CD14-positive monocyte (primary cell): ENCODE data around the gene CENPS. TPM values are rescaled to one million over a fixed set of nuclear protein-coding genes. Genes with fewer than 3 reads are reported as not detected.

Source experiments
- DNase-seq, 3 donors: peaks; one replicate each; pipeline ENCODE4 v3.0.0-alpha.2; 2011 to 2022
- H2AFZ ChIP-seq: 2 replicates; pipeline ENCODE4 v1.6.0; 2012; ENCODE audit warnings: mild to moderate bottlenecking, low read depth, low read length, inconsistent platforms; ENCODE audit not compliant: insufficient read depth, poor library complexity, severe bottlenecking
- H3K27ac ChIP-seq, 2 donors: 1 replicate in 1 of 2; 2 replicates in 1 of 2; pipeline ENCODE4 v1.5.1; 2012 to 2013; ENCODE audit warnings: low read length in 2 of 2, control low read depth in 1 of 2, inconsistent platforms in 1 of 2, low read depth in 1 of 2, mild to moderate bottlenecking in 1 of 2
- H3K27me3 ChIP-seq, 2 donors: one replicate each; pipeline versions ENCODE4 v1.6.0 to v1.6.1; 2011 to 2013; ENCODE audit warnings: low read length in 2 of 2; ENCODE audit not compliant: control insufficient read depth in 2 of 2, insufficient read depth in 2 of 2
- H3K36me3 ChIP-seq, 2 donors: replicated peaks in 1 of 2; 1 replicate in 1 of 2; 2 replicates in 1 of 2; pipeline versions ENCODE4 v1.5.1 to v1.6.1; 2012 to 2013; ENCODE audit warnings: low read length in 2 of 2, control low read depth in 1 of 2, inconsistent platforms in 1 of 2, mild to moderate bottlenecking in 1 of 2; ENCODE audit not compliant: insufficient read depth in 2 of 2, control insufficient read depth in 1 of 2
- H3K4me1 ChIP-seq, 2 donors: 1 replicate in 1 of 2; 2 replicates in 1 of 2; pipeline versions ENCODE4 v1.5.1 to v1.6.1; 2012 to 2013; ENCODE audit warnings: low read length in 2 of 2, control low read depth in 1 of 2, inconsistent platforms in 1 of 2, mild to moderate bottlenecking in 1 of 2, moderate library complexity in 1 of 2; ENCODE audit not compliant: insufficient read depth in 2 of 2, control insufficient read depth in 1 of 2
- H3K4me2 ChIP-seq: replicated peaks from 2 replicates; pipeline ENCODE3; 2012; ENCODE audit warnings: low read length, moderate library complexity, mild to moderate bottlenecking; ENCODE audit not compliant: poor library complexity, severe bottlenecking; ENCODE audit errors: extremely low read depth
- H3K4me3 ChIP-seq, 3 experiments: fragments of 200-600 bp in 1 of 3; sonication (generic) in 1 of 3; replicated peaks in 1 of 3; 1 replicate in 2 of 3; 2 replicates in 1 of 3; pipeline ENCODE4 v1.5.1; 2011 to 2013; ENCODE audit warnings: low read length in 3 of 3, mild to moderate bottlenecking in 3 of 3, control low read depth in 2 of 3, low read depth in 2 of 3, inconsistent platforms in 1 of 3, moderate library complexity in 1 of 3
- H3K79me2 ChIP-seq: 2 replicates; pipeline ENCODE4 v1.6.0; 2012; ENCODE audit warnings: mild to moderate bottlenecking, control low read depth, inconsistent platforms, low read length, moderate library complexity; ENCODE audit not compliant: insufficient read depth
- H3K9ac ChIP-seq: 2 replicates; pipeline ENCODE4 v1.6.0; 2017; ENCODE audit warnings: low read length, mild to moderate bottlenecking; ENCODE audit not compliant: insufficient read depth, poor library complexity, severe bottlenecking
- H3K9me3 ChIP-seq, 2 donors: replicated peaks in 1 of 2; 1 replicate in 1 of 2; 2 replicates in 1 of 2; pipeline versions ENCODE4 v1.5.1 to v1.6.1; 2012 to 2013; ENCODE audit warnings: low read length in 2 of 2, control low read depth in 1 of 2; ENCODE audit not compliant: control insufficient read depth in 1 of 2, insufficient read depth in 1 of 2
- H4K20me1 ChIP-seq: 2 replicates; pipeline ENCODE4 v1.6.0; 2012; ENCODE audit warnings: mild to moderate bottlenecking, low read length, control low read depth, moderate library complexity; ENCODE audit not compliant: insufficient read depth
- H3K27ac Mint-ChIP-seq, 7 donors: one replicate each; pipeline ENCODE4 v1.8.0; 2020; ENCODE audit warnings: mild to moderate bottlenecking in 7 of 7, mixed read lengths in 7 of 7, moderate library complexity in 6 of 7, inconsistent platforms in 2 of 7
- H3K27me3 Mint-ChIP-seq, 3 donors: one replicate each; pipeline ENCODE4 v1.8.0; 2021 to 2022; ENCODE audit warnings: low read depth in 3 of 3, mild to moderate bottlenecking in 3 of 3, mixed read lengths in 3 of 3, moderate library complexity in 3 of 3, inconsistent platforms in 1 of 3
- H3K36me3 Mint-ChIP-seq, 2 donors: one replicate each; pipeline ENCODE4 v1.8.0; 2020; ENCODE audit warnings: mixed read lengths in 2 of 2, inconsistent platforms in 1 of 2, mild to moderate bottlenecking in 1 of 2
- H3K4me1 Mint-ChIP-seq: one replicate; pipeline ENCODE4 v1.8.0; 2020; ENCODE audit warnings: mild to moderate bottlenecking, mixed read lengths
- H3K4me3 Mint-ChIP-seq, 2 donors: one replicate each; pipeline ENCODE4 v1.8.0; 2020; ENCODE audit warnings: mild to moderate bottlenecking in 2 of 2, mixed read lengths in 2 of 2, moderate library complexity in 1 of 2
- H3K9me3 Mint-ChIP-seq, 7 donors: one replicate each; pipeline ENCODE4 v1.8.0; 2020 to 2022; ENCODE audit warnings: mixed read lengths in 7 of 7, mild to moderate bottlenecking in 6 of 7, moderate library complexity in 6 of 7, inconsistent platforms in 2 of 7
- WGBS: methylation state at CpG from one replicate; pipeline ENCODE4 v1.1.5; 2013; ENCODE audit warnings: missing lambda C conversion rate; ENCODE audit not compliant: insufficient coverage; 5-methylcytosine and 5-hydroxymethylcytosine counted together
- intact Hi-C, 2 donors: fragments of 100-400 bp; cut with micrococcal nuclease; formaldehyde crosslinking; loops; one replicate each; pipeline versions ENCODE4 v1.15.0 to v1.15.1; 2023
- polyA plus RNA-seq, 3 donors: library from polyadenylated mRNA; depleted of rRNA in 1 of 3; unstranded in 2 of 3; stranded (reverse) in 1 of 3; fragments of 300-500 nt in 2 of 3; fragments of >200 nt in 1 of 3; fragmentation: Illumina TruSeq in 2 of 3; gene quantifications; 1 replicate in 2 of 3; 2 replicates in 1 of 3; pipeline ENCODE4 v1.2.3, GENCODE V29; 2012 to 2021
- TF ChIP-seq, protein P1 (sequence below): fragments of 200-600 bp; IDR thresholded peaks from one replicate; pipeline ENCODE4 v1.8.0; 2022; ENCODE audit warnings: antibody characterized with exemption, mild to moderate bottlenecking

CENPS gene
- polyA plus RNA-seq, 3 donors = 0.48 to 3.5 (median 2.5) TPM

DNA sequence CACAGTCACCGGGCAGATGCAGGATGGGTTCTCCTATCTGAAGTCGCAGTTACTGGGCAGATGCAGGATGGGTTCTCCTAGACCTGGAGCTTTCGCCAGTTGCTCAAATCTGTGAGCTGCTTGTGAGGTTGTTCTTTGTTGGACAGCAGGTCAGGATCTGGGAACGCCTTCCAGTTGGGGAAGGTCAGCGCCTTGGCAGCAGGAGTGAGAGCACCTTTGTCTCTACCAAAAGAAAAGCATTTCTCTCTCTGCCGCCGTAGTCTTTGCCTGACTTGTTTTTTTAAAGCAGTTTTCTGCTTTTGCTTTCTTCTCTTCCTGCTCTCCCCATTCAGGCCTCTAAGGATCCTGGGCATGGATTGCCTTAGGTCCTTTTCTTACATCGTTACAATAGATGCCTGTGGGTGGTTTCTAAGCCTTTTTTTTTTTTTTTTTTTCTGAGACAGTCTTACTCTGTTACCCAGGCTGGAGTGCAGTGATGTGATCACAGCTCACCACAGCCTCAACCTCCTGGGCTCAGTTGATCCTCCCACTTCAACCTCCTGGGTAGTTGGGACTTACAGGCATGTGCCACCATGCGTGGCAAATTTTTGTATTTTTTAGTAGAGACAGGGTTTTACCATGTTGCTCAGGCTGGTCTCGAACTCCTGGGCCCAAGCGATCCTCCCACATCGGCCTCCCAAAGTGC, 60.2 kb downstream of the CENPS start:
- Histone ChIP-seq H3K4me3 (no peak overlapping the region), H4K20me1 (peaks cover 23% of the 10 kb centered on the region), H3K9ac (no peak overlapping the region), H3K9me3 (peaks cover 0 to 11% of the 10 kb centered on the region in 2 donors), H3K79me2 (peaks cover 81% of the 10 kb centered on the region), H2AFZ (no peak overlapping the region), H3K4me1 (peaks cover 8 to 13% of the 10 kb centered on the region in 2 donors), H3K4me2 (no peak overlapping the region), H3K36me3 (peaks cover 11 to 18% of the 10 kb centered on the region in 2 donors), H3K27me3 (no peaks in the 10 kb centered on the region), H3K27ac (no peak overlapping the region)
- intact Hi-C loops = loop anchor here in 1 of 2 donors (5.0 kb wide), 2 partner anchors 58 to 113 kb away; partner anchors contain the start of gene CENPS
- Mint-ChIP-seq H3K36me3 (peaks cover 16 to 26% of the 10 kb centered on the region in 2 donors), H3K4me3 (no peak overlapping the region), H3K4me1 (peaks cover 12% of the 10 kb centered on the region), H3K27ac (peak overlapping the region in 1 of 7 donors; percentile 24), H3K27me3 (no peaks in the 10 kb centered on the region), H3K9me3 (peaks cover 4 to 9% (median 9%) of the 10 kb centered on the region in 7 donors)
- no peak for DNase-seq
- WGBS = 88% methylated on average over 6 of the region's 12 CpGs
- TF ChIP-seq, protein P1, sequence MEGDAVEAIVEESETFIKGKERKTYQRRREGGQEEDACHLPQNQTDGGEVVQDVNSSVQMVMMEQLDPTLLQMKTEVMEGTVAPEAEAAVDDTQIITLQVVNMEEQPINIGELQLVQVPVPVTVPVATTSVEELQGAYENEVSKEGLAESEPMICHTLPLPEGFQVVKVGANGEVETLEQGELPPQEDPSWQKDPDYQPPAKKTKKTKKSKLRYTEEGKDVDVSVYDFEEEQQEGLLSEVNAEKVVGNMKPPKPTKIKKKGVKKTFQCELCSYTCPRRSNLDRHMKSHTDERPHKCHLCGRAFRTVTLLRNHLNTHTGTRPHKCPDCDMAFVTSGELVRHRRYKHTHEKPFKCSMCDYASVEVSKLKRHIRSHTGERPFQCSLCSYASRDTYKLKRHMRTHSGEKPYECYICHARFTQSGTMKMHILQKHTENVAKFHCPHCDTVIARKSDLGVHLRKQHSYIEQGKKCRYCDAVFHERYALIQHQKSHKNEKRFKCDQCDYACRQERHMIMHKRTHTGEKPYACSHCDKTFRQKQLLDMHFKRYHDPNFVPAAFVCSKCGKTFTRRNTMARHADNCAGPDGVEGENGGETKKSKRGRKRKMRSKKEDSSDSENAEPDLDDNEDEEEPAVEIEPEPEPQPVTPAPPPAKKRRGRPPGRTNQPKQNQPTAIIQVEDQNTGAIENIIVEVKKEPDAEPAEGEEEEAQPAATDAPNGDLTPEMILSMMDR = no peak

Other genes with a start within 250 kb of the CENPS start
- gene KIF1B, start 219.9 kb upstream of the CENPS start, polyA plus RNA-seq = 1 to 10 TPM; 3.0 to 7.0 (median 3.3) TPM
- 100 to 1,000 TPM; 173 to 509 (median 471) TPM for gene PGD, start 31.4 kb upstream of the CENPS start, polyA plus RNA-seq
- not detected for gene CORT, start 19.6 kb downstream of the CENPS start, polyA plus RNA-seq
- gene DFFA, start 42.1 kb downstream of the CENPS start, polyA plus RNA-seq = 10 to 100 TPM; 11.0 to 17.8 (median 17.3) TPM
- 1 to 10 TPM; 2.2 to 8.8 (median 2.7) TPM for gene PEX14, start 44.5 kb downstream of the CENPS start, polyA plus RNA-seq